BE2C (cell line): ENCODE results near the gene RBM20.

Experiments used
- DNase-seq: peaks from one replicate; pipeline ENCODE4 v3.0.0-alpha.2; 2020
- H3K27me3 ChIP-seq: fragments of 250-450 bp; sonication (Bioruptor Pico); 2 replicates; pipeline ENCODE4 v1.5.1; 2020; ENCODE audit warnings: mild to moderate bottlenecking
- H3K36me3 ChIP-seq: fragments of 250-450 bp; sonication (Bioruptor Pico); 2 replicates; pipeline ENCODE4 v1.5.1; 2020; ENCODE audit warnings: mild to moderate bottlenecking
- H3K4me1 ChIP-seq: fragments of 250-450 bp; sonication (Bioruptor Pico); 2 replicates; pipeline ENCODE4 v1.5.1; 2020
- H3K4me3 ChIP-seq: 2 replicates; pipeline ENCODE4 v1.5.1; 2011; ENCODE audit warnings: low read depth, low read length
- H3K9me3 ChIP-seq: fragments of 250-450 bp; sonication (Bioruptor Pico); 2 replicates; pipeline ENCODE4 v1.5.1; 2020
- TF ChIP-seq, protein P1 (sequence below): IDR thresholded peaks from 2 replicates; pipeline ENCODE4 v1.5.1; 2012; ENCODE audit warnings: mild to moderate bottlenecking, low read depth, low read length

The RBM20 gene

DNA sequence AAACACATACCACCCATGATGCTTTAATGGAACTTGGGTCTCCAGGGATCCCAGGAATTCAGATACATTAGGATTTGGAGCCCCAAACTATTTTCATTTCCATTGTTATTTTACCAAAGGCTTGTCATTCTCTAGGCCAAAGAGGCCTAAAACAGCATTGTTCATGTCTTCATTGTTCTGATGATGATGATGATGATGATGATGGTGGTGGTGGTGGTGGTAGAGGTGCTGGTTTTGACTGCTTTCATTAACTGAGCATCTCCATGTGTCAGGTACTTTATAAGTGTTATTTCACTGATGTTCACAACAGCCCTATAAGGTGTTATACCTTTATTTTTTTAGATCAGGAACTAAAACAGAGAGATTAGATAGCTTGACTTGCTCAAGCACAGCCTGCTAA is 12.2 kb upstream of the RBM20 start:
- Histone ChIP-seq H3K4me3 (no peak overlapping the region), H3K27me3 (no peaks in the 10 kb centered on the region), H3K4me1 (peaks cover 9% of the 10 kb centered on the region), H3K36me3 (no peaks in the 10 kb centered on the region), H3K9me3 (no peaks in the 10 kb centered on the region)
- no peak for DNase-seq
- TF ChIP-seq, protein P1, sequence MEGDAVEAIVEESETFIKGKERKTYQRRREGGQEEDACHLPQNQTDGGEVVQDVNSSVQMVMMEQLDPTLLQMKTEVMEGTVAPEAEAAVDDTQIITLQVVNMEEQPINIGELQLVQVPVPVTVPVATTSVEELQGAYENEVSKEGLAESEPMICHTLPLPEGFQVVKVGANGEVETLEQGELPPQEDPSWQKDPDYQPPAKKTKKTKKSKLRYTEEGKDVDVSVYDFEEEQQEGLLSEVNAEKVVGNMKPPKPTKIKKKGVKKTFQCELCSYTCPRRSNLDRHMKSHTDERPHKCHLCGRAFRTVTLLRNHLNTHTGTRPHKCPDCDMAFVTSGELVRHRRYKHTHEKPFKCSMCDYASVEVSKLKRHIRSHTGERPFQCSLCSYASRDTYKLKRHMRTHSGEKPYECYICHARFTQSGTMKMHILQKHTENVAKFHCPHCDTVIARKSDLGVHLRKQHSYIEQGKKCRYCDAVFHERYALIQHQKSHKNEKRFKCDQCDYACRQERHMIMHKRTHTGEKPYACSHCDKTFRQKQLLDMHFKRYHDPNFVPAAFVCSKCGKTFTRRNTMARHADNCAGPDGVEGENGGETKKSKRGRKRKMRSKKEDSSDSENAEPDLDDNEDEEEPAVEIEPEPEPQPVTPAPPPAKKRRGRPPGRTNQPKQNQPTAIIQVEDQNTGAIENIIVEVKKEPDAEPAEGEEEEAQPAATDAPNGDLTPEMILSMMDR = no peak

DNA sequence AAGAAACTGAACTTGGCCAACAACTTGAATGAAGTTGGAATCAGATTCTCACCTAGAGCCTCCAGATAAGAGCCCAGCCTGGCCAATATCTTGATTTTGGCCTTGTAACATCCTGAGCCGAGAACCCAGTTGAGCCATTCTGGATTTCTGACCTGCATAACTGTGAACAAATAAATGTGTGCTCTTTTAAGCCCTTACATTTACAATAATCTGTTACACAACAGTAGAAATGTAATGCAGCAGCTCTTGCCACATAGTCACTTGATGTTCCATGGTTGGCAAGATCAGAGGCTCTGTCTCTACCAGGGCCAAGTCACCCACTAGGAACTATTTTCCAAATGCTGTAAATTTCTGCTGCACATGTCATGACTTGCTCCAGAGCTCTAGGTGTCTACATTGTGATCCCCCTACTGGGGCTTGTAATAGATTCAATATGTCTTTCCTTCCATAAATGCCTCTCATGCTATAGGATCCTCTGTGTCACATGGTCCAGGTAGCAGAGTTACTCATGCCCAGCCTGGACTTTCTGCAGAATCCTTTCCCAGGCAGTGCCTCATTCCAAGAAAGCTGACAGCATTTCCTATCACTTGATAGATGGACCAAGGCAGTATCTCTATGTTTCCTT is 11.4 kb upstream of the RBM20 start:
- H3K36me3 ChIP-seq = no peaks in the 10 kb centered on the region
- no peak overlapping the region for H3K4me3 ChIP-seq
- H3K27me3 ChIP-seq = no peaks in the 10 kb centered on the region
- peaks cover 15% of the 10 kb centered on the region for H3K4me1 ChIP-seq
- DNase-seq = no peak
- TF ChIP-seq, protein P1 = no peak
- H3K9me3 ChIP-seq = no peaks in the 10 kb centered on the region

DNA sequence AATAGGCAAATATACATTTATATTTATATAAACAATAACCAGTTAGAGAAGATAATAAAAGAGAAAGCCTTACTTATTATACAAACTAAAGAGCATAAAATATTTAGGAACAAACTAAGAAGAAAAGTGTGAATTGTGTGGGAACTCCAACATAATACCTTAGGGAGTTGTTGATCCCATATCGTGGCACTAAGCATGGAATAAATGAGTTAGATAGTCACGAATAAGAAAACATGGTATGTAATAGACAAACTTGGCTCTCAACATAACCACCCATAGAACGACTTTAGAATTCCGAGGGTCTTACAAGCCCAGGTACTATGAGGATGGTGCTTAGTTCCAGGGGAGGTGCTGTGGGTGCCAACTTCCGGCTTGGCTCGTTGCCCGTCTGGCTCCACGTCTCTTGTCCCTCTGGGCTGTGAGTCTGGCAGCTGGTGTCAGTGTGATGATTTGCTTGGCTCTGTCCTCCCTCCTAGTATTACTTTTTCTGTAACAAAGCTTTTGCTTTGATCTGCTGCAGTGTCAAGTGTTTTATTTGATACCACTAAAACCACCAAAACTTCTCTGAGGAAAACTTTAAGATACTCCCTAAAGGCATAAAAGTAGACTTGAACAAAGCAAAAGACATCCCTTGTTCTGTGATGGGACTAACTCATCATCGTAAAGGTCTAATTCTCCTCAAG is 9.5 kb upstream of the RBM20 start:
- H3K9me3 ChIP-seq = no peaks in the 10 kb centered on the region
- no peaks in the 10 kb centered on the region for H3K36me3 ChIP-seq
- TF ChIP-seq, protein P1 = no peak
- peak; percentile 79 for DNase-seq
- no peaks in the 10 kb centered on the region for H3K27me3 ChIP-seq
- peaks cover 18% of the 10 kb centered on the region for H3K4me1 ChIP-seq
- H3K4me3 ChIP-seq = peak overlapping the region; percentile 40

DNA sequence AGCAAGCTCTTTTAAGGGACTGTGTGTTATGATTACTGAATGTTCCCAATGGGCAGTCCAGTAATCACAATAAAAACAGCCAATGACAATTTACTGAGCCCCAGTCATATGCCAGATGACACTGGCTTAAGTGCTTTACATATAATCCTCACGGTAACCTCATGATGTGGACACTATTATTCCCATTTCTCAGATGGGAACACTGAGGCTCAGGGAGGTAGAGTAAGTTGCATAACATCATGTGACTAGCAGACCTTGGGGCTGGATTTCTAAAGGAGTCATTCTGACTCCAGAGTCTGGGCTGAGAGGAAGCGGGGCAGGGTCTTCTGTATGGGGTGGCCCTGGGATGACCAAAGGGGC is 7.6 kb upstream of the RBM20 start:
- TF ChIP-seq, protein P1 = no peak
- peaks cover 24% of the 10 kb centered on the region for H3K4me1 ChIP-seq
- no peaks in the 10 kb centered on the region for H3K27me3 ChIP-seq
- no peaks in the 10 kb centered on the region for H3K9me3 ChIP-seq
- no peak overlapping the region for H3K4me3 ChIP-seq
- no peak for DNase-seq
- no peaks in the 10 kb centered on the region for H3K36me3 ChIP-seq

DNA sequence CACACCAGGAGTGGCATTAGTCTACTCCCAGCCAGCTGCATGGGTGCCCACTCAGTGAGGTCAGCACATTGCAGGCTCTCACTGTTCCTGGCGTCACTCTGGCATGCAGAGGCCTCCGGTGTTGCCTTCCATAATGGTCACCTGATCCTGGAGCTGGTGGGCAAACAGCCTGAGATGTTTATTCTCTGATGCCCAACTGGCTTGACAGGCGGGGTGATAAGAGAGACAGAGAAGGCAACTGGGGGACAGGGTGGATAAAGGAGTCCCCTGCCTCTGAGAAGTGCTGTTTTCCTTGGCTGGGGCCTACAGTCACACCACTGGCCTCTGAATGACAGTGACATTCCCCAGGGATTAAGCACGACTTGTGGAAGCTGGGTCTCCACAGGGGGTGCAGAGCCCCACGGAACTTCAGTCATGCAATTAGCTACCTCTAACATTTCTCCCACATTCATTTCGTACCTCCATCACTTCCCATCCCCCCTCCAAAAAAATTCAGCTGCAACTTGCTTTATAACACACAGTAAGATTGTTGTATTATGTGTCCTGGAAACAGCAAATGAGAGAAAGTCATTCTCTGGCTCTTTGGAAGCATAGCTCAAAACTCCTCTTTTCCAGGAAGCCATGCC is 7.1 kb upstream of the RBM20 start:
- Histone ChIP-seq H3K27me3 (no peaks in the 10 kb centered on the region), H3K9me3 (no peaks in the 10 kb centered on the region), H3K4me3 (no peak overlapping the region), H3K4me1 (peaks cover 24% of the 10 kb centered on the region), H3K36me3 (no peaks in the 10 kb centered on the region)
- peak; percentile 28 for DNase-seq
- TF ChIP-seq, protein P1 = no peak

DNA sequence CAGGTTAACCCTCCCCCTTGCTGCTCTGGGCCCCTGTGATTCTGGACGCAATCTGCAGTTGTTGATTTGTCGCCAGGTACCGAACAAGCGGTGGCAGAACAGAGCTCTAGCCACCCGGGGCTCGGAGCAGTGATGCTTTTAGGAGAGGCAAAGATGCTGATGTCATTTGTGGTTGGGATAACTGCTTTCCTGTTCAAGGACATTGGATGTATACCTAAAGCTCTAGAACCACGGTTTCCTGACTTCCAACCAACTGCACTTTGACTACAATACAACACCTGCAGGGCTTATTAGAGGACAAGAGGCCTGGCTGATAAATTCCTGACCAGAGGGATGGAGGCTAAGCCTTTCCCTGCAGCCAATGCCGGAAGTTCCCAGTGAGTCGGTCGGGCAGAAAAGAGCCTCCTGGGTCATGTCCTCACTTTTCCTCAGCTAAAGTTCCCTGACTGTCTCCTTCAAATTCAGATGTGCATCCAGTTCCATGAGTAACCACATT is 6.5 kb upstream of the RBM20 start:
- TF ChIP-seq, protein P1 = no peak
- no peaks in the 10 kb centered on the region for H3K36me3 ChIP-seq
- DNase-seq = peak; percentile 21

More for the DNA sequence above, 6.5 kb upstream of the RBM20 start:
- no peak overlapping the region for H3K4me3 ChIP-seq
- peaks cover 24% of the 10 kb centered on the region for H3K4me1 ChIP-seq
- no peaks in the 10 kb centered on the region for H3K9me3 ChIP-seq
- H3K27me3 ChIP-seq = no peaks in the 10 kb centered on the region
